SKM-1 treated with dmso at 0.1 percent for 144 hours (cell line): ENCODE results near the gene SERTAD2.
A peak's percentile ranks its signal among the peaks of the same experiment; 100 is the strongest.

Experiments used
- DNase-seq: peaks from one replicate; lab custom pipeline; 2025; ENCODE audit not compliant: unreplicated experiment; lab: John Stamatoyannopoulos, UW

SERTAD2 gene

DNA sequence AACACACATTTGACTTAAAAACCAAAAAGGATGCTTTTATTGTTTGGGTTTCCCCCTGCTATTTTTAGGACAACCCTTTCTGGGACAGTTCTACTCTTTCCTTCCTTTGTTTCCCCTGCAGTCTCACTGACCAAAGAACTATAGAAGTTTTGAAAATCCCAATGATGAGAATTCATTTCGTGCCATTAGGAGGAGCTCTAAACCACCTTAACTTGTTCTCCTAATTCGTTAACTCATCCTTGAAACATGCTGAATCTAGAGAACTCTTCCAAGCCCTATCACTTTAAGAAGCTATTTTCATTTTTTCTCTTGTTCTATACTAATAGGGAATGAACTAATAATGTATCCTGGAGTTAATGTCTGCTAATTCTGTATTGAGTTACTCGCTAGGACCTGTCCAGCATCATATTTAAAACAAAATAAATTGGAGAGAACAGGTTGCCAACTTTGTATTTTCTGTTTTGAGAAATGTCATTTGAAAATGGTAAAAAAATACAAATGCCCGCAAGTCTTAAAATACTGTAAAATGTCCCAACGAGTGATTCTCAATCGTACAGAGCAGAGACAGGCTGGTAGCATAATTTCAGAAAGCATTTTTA is 66.7 kb downstream of the SERTAD2 start:
- peak; percentile 65 for DNase-seq

DNA sequence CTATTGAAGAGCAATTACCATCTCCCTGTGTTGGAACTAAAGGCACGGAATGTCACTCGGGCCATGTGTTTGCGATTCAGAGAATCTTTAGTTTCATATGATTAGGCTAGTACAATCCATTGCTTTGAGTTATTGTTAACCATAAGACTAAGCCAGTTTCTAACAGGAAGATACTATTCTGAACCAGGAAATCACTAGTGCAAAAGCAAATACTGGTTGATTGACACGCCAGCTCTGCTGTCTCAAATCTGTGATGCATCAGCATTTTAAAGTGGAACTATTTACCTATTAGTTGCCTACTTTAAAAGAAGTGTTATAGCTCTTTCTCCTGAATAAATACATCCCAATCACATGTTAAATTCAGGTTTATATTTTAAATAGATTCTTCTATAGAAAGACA is 67.7 kb downstream of the SERTAD2 start:
- no peak for DNase-seq

DNA sequence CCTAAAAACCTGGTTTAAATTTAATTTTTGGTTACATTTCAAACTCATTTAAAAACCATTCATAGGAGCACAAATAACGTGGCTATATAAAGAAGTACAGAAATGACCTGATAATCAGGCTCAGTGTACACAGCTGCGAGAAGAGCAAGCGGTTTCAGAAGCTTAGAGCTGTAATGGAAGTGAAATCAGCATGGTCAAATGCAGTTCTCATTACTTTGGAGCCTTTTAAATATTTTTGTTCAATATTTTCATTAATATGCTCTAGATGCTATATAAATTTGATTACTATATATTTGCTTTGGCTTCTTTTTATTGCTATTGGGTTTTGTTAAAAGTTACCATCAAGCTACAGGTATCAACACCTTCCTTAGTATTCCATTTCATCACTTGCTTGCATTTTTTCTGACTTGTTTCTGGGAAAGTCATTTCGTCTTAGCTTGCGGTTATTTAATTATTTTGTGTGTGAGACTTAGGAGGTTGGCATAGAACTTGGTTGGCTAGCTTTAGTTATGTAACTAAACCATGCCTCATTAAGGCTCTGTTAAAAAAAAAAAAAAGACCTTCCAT is 70.9 kb downstream of the SERTAD2 start:
- DNase-seq: no peak

DNA sequence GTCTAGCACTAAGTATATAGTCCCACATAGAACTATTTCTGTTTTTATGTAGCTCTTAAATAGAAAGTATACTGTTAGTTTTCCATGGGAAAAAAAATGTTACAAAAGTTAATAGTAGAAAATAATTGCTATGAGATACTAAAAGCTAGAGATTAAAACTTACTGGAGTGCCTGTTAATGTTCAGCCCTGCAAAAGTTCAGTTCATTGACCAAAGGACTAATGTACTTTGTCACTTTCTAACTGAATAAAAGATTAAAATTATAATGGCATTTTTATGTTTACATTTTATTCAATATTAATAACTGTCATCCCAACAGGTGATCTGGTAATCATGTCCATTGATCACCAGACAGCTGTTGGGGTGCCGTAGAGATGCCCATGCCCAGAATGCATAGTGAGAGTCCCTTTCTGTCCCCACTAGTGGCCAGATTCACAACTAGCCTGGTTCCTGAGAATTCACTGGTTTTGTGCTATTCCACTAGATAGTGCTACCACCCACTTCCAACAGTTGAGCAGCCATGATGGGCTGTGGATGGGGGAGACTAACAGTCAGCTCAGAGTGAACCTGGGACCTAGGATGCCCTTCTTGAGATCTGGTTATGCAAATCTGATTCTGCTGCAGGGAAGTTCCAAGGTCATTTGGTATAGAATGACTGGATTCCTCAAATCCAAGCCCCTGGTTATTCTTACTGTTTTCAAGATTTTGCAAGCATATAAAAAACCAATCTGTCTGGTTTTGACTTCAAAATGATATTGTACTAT is 71.8 kb downstream of the SERTAD2 start:
- DNase-seq: no peak
